Cardiac septum (tissue), 1 donor: ENCODE measurements around the gene LDHD. TPM values are rescaled to one million over a fixed set of nuclear protein-coding genes. Genes with fewer than 3 reads are reported as not detected.

Experiments
- DNase-seq: peaks from one replicate; pipeline ENCODE4 v3.0.0-alpha.2; 2020; ENCODE audit warnings: low spot score
- intact Hi-C: fragments of 100-400 bp; cut with DNase I; formaldehyde crosslinking; loops from one replicate; pipeline ENCODE4 v1.14.0; 2022
- total RNA-seq: library from RNA; stranded (reverse); fragmentation: NEBNext Ultra II Directional; extraction: Animal tissue kit (Norgen Biotek cat#: 25700); gene quantifications from one replicate; pipeline ENCODE4 v1.2.1, GENCODE V29; 2021
- donor health status: DM: no; HTN: no; CAD: no.

Gene LDHD
- total RNA-seq, 1 donor from 2014 or later: 89.3 TPM

DNA sequence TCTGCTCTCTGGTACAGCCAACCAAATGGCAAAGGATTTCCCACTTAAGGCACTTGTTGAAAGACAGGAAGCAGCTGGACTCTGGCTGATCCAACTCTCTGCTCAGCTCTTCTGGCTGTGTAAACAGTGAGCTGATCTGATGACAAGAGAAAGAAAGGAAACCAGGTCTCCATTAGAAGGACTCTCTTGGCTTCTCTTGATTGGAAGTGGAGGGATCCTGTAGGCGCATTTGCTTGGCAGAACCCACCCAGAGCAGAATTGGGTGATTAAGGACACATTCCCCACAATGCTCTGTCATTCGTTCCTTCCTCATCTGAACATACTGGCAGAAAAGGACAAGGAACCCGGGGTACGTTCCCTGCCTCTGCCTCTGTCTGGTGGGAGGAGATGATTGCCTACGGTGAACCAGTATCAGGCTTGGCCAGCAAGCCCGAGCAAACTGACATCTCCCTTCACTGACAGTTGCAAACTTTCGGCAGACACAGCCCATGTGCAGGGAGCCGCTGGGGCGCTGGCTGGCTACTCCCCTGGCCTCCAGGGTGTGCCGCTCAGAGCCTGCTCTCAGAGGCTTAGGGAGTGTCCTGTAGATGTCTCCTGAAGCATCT lies 29.1 kb downstream of the LDHD start:
- no peak for DNase-seq

DNA sequence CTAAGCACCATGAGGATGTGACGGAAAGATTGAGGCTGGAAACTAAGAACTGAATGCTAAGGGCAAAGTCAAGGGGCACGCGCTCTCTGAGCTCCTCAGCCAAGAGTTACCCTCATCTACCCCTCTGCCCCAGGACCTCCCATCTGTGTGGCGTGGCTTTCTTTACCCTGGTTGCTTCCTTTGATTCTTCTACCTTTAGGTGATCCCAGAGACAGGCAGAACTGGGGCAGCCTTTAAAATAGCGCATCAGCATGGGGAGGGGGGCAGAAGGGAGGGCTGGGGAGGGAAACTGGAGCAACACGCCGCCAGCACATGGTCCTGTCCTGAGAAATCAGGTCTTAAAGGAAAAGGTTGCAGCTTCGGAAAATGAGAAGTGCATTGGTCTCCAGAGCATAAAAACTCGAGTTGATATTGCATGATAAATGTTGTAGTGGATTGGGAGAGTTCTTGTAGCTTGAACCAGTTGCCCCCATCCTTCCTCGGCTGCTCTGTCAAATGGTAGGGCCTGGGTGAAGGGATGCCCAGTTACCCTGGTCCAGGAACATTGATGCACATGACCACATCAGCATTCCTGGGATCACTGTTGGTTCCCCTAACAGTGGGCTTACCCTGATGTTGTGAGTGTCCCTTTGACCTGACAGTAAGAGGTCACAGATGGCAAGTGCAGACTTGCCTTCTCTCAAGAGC lies 29.7 kb downstream of the LDHD start:
- intact Hi-C loops: no loop called here
- no peak for DNase-seq

More for the DNA sequence above, 29.1 kb downstream of the LDHD start:
- intact Hi-C loops: no loop called here

DNA sequence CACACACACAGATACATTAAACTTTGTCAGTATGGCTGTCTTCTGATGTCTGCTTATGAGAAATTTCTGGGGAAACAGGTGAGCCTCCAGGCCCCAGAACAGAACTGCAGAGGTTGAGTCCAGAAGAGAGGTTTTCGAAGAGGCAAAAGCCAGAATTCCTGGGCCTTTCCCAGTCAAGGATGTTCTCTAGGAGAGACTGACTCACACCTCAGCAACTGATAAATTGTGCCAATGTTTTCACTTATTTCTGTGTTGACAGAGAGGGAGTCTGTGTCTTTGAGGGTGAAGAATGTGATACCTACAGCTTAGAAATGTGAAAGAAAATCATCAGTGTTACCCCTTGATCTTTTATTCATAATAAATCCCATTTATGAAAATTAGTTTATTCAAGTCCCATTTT lies 30.3 kb downstream of the LDHD start:
- intact Hi-C loops: no loop called here
- no peak for DNase-seq

DNA sequence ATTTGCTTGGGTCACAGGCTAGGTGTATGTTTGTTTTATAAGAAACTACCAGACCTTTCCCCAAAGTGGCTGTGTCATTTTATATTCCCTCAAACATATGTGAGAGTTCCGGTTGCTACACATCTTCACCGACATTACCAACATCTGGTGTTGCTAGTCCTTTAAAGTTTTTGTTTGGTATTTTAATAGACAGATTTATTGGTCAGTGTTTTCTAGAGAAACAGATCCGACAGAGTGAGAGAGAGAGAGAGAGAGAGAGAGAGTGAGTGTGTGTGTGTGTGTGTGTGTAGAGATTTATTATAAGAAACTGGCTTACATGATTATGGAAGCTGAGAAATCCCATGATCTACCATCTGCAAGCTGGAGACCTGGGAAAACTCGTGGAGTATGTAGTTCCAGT lies 31.0 kb downstream of the LDHD start:
- DNase-seq: no peak
- intact Hi-C loops: no loop called here

DNA sequence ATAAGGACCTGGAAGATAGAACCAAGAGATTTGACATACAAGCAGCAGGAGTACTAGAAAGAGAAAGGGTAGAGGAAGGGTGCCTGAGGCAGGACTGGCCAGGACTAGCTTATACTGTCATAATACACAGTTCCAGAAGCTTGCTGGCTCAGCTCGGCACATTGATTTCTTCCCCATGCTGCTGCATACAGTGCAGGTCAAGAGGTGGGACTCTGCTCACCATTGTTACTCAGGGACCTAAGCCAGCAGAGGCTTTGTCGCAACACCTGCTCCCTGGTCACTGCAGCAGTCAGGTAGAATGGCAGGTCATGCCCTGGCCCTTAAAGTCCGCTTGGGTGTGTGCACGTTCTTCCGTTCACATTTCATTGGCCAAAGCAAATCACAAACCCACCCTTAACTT lies 32.8 kb downstream of the LDHD start:
- intact Hi-C loops: no loop called here

DNA sequence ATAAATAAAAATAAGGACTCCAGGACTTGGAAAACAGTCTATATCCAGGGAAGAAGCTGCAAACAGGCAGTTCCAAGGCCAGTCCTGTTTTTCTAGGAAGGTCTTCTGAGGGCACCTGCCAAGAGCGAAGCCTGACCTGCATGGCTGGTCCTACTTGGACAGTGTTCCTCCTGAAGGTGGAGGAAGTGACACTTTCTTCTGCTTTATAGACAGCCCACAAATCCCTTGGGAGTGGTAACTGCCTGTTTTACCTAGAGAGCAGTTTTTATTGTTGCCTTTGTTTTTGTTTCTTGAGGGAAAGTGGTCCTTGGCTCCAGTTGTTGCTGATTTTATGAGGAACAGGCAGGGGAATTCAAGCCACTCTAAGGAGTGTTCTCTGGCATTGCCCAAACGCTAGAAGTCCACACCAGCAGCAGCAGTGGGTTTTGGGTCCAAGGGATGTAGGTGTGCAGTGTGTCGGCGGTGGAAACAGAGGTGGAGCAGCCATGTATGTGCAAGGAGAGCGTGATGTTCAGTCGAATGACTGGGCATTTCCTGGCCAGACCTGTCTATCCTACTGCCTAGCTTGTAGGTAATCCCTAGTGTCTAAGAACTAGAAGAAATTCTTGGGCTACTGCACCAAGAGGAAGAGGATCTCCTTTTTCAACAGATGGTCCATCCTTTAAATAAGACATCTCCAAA lies 35.3 kb downstream of the LDHD start:
- intact Hi-C loops: no loop called here
- DNase-seq: no peak

More for the DNA sequence above, 32.8 kb downstream of the LDHD start:
- no peak for DNase-seq

DNA sequence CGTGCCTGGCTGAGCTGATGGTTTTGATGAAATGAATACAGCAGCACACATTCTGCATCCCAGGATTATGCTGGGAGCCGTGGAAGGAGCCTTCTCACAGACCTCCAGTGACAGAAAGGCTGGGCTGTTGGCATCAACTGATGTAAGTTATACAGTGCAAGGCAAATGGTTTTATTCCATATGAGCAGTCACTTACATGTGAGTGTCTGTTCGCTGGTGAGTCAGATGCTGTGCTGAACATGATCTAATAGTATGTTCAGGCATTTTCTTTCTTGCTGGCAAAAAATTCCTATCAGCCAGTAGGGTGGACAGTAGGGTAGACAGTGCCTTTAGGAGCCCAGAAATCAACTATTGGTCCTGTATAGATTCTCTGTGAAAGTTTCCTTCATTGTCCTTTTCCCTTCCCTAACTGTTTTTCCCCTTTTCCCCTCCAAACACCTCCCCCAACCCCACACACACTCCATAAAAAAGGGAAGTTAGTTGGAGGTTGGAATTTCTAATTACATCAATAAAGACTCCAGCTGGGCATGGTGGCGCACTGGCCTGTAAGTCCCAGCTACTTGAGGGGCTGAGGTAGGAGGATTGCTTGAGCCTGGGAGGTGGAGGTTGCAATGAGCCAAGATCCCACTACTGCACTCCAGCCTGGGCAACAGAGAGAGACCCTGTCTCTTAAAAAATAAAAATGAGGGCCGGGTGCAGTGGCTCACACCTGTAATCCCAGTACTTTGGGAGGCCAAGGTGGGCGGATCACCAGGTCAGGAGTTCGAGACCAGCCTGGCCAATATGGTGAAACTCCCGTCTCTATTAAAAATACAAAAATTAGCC lies 36.2 kb downstream of the LDHD start:
- intact Hi-C loops: no loop called here
- DNase-seq: no peak

DNA sequence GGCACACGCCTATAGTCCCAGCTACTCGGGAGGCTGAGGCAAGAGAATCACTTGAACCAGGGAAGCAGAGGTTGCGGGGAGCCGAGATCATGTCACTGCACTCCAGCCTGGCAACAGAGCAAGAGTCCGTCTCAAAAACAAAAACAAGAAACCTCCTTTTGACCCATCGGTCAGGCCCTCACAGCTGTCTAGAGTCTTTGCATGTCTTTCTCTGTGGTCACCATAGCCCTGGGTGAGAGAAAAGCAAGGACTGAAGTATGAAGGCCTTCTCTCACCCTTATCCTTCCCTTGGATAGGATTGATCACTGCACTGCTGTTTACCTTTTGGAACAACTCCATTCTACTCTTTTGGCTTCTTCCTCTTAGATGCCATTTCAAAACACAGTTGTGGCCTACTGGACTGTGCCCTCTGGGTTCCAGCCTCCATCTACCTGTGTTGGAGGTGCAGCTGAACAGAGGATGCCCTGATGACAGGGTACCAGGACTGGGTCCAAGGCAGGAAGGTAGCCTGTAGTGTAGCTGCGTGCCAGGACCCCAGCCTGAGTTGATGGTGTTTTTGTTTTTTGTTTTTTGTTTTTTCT lies 37.1 kb downstream of the LDHD start:
- DNase-seq: no peak
- intact Hi-C loops: no loop called here

DNA sequence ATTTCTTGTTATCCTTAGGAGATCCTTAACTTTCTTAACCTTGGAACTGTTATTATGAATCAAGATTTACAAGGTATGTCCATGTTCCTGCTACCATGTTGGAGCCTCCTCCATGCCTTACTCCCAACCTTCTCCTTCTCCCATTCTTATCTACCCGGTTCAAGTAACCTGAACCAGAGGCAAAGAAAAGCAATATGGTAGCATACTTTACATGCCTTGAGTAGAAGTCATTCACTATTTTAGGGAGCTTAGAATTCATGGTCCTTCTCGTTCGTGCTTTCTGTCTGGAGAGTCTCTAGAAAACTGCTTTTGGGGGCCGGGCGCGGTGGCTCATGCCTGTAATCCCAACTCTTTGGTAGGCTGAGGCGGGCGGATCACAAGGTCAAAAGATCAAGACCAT lies 37.7 kb downstream of the LDHD start:
- intact Hi-C loops: no loop called here

DNA sequence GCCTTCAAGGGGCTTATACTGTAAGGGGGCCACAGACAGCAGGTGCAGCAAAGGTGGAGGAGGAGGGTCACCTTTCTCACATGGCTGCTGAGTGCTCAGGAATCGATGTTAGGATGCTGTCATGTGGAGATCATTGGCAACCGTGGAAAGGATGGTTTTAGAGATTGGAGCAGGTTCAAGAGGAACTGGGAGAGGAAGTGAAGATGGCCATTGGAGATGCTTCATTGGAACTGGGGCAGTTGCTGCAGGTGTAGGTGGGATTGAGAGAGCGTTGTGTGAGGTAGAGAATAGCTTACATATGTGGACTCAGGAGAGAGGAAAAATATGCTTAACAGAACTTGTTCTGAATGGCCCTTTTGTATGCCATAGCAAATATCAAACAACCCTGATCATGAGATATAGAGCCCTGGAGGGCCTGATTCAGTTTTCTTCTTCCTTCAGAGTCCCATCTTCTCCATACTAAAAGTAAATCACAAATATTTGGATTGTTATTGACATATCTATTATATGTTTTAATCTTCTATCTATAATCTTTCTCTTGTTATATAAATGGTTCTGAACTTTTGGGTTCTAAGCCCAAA lies 40.8 kb downstream of the LDHD start:
- DNase-seq: no peak
- intact Hi-C loops: no loop called here

More for the DNA sequence above, 37.7 kb downstream of the LDHD start:
- no peak for DNase-seq

DNA sequence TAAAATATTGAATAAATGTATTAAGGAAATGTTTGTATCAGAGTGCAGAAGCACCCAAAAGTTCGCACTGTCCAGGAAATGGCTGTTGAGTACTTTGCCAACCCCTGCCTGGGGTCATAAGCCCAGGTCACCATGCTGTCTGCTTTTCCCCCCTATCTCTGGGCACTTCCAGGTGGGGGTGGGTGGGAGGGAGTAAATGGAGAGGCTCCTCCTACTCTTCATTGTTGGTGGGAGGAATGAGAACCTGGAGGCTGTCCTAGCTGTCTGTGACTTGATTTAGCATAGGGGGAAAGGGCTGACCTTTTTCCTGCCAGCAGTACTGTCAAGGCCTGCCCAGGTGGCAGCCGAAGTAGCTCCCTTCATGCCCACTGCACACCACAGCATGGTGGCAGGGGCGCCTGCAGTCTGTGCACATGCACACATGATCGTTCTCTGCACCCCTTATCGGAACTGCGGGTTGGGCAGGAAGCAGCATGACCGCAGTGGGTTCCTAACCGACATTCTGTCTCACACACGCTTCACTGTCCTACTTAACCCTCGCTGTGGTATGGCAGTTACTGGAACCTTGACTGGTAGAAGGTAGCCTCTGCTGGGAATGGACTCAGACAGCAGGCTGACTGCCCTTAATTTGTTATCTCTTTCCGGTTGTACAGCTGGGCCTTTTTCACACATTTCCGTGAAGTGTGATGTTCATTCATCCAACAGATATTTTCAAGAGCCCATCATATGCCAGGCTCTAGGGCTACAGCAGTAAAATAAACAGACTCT lies 41.5 kb downstream of the LDHD start:
- DNase-seq: no peak
- intact Hi-C loops: no loop called here

DNA sequence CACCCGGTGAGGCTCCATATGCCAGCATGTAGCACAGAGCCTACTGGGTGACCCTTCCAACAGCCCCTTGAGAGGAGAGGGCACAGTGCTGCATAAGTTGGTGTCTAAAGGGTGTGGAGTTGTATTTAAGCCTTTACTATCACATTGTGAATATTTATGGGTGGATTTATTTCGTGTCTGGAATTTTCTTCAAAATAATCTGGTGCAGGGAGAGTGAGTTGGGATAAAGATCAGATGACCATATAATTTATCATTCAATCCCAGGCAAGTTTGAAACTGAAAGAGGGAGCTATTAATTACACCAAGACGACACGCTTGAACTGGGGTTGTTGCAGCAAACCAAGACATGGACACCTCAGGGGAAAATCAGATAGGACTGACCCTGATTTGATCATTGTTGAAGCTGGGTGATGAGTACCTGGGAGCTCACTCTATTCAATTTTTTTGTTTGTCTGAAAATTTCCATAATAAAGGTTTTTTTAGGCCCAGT lies 42.2 kb downstream of the LDHD start:
- intact Hi-C loops: no loop called here
- no peak for DNase-seq

DNA sequence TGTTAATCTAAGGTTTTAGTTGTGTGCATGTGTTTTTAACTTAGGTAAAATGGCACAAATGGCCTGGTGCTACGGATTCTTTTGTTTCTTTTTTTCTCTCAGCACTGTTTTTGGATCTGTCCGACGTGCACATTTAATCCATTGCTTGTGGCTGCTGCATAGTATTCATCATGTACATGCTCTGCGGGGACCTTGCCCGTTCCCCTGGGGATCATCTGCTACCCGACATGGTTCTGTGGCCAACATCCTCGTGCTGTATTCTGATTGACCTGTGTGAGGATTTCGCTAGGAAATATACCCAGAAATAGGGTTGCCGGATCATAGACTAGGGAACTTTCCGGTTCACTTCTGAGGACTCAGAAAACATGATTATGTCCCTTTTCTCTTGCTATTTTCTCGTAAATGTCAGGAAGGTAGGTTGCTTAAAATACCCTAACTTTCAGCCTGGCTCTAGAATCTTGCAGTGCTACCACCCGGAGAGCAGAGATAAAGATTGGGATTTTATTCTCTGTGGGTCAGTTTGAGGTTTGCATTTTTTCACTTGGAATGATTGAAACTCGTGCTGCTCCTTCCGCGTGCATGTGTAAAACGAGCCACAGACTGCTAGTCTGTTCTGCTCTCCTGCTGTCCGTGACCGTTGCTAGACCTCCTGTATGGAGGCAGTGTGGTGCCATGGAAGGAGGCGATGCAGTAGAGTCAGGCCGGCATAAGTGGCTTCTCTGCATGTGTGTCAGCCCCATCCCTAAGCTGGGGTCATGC lies 42.9 kb downstream of the LDHD start:
- no peak for DNase-seq
- intact Hi-C loops: no loop called here

DNA sequence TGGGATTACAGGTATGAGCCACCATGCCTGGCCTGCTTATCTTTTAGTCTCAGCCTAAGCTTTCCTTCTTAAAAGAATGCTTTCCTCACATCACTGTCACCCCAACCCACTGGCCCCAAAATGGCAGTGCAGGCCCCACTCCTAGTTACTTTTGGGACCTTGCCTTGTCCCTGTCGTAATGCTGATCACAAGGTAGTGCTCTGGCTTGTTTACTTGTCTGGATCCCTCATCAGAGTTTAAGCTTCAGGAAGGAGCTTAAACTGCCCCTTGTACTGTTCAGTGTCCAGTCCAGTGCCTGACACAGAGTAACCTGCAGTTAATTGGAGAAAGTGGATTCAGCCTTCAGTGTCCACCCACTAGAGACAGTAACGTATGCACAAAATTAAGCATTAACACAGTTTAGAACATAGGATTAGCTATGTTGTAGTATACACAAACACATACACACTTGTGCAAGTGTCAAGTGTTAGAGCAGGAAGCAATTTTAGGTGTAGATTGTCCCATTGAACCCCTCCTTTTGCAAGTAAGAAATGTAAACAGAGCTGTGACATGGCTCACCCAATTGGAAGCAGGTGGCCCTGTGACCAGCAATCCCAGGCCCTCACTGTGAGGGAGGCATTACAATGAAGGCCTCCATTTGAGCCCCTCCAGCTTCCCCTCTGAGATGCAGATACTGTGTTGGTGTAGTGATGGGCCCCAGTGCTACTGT lies 44.2 kb downstream of the LDHD start:
- no peak for DNase-seq
- intact Hi-C loops: no loop called here

DNA sequence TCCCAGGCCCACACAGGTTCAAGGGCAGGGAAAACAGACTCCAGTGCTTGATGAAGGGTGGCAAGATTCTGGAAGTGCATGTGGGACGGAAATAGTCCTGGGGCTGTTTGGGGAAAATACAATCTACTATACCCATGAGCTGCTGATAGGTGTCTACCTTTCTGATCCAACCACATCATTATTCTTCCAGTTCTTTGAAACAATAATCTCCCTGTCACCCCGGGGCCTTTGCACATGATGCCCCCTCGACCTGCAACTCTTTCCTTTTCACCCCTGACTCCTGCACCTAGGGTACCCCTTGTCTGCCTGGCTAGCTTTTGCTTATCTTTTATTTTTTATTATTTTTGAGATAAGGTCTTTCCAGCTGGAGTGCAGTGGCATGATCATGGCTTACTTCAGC lies 45.0 kb downstream of the LDHD start:
- intact Hi-C loops: no loop called here
- no peak for DNase-seq

DNA sequence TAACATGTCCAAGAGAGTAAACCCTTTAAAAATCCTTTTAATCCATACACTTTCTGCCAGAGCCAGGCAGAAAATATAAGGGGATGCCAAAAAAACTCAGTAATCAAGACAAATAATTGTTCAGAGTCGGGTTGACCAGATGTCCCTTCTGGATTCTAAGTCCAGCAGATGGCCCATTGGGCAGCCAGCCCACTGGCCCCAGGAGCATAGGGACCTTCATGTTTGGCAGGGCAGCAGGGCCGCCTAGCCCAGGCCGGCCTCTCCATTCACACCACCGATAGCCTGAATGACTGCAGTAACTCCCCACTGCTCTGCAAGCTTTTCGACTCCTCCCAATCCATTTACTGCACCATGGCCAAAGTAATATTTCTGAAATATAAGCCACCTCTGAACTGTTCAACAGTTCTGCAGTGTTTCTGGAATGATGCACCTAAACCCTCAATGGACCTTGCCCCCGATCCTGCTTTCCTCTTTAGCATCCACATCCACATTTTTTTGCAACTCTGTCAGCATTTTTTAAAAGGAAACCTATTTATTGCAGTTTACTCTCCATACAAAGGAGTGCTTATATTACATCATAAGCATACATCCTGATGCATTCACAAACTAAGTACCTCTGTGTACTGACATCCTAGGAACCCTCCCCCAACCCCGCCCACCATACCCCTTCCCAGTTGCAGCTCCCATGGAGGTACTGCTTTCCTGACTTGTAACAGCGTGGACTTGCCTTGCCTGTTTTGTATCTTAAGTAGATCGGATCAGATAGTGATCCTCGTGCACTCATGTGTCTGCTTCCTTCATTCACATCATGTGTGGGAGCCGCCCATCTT lies 46.4 kb downstream of the LDHD start:
- DNase-seq: no peak
- intact Hi-C loops: no loop called here
